AML-193 (cell line): ENCODE results near the gene TSPAN8.
"Not testable (repeated sequence)": the region's sequence is repeated elsewhere in the genome, so short reads cannot be mapped to it uniquely, and the experiment has no call there.

ENCODE experiments used
- DNase-seq, 2 experiments: peaks; one replicate each; lab custom pipeline; 2025; lab: John Stamatoyannopoulos, UW

Gene TSPAN8

GRCh38 chr12:71129364-71129763 lies 28.4 kb downstream of the TSPAN8 start:
- no peak for DNase-seq

GRCh38 chr12:71128191-71128788 lies 29.5 kb downstream of the TSPAN8 start:
- no peak for DNase-seq

GRCh38 chr12:71125949-71126348 lies 31.9 kb downstream of the TSPAN8 start:
- no peak for DNase-seq

- no peak for DNase-seq
These were observed 32.3 kb downstream of the TSPAN8 start for GRCh38 chr12:71125515-71125914.

GRCh38 chr12:71124835-71125460 lies 32.9 kb downstream of the TSPAN8 start:
- no peak for DNase-seq

- not testable (repeated sequence) for DNase-seq
These were observed 44.7 kb downstream of the TSPAN8 start for GRCh38 chr12:71113148-71113547.

- DNase-seq = no peak
These were observed 48.0 kb downstream of the TSPAN8 start for GRCh38 chr12:71109834-71110233.

GRCh38 chr12:71108355-71108754 lies 49.4 kb downstream of the TSPAN8 start:
- no peak for DNase-seq

- DNase-seq = no peak
These were observed 49.9 kb downstream of the TSPAN8 start for GRCh38 chr12:71107936-71108335.

- no peak for DNase-seq
These were observed 51.8 kb downstream of the TSPAN8 start for GRCh38 chr12:71105956-71106355.

- no peak for DNase-seq
These were observed 65.5 kb downstream of the TSPAN8 start for GRCh38 chr12:71092290-71092689.

GRCh38 chr12:71090971-71091370 lies 66.8 kb downstream of the TSPAN8 start:
- DNase-seq = no peak

- no peak for DNase-seq
These were observed 72.2 kb downstream of the TSPAN8 start for GRCh38 chr12:71085575-71085974.

- no peak for DNase-seq
These were observed 82.1 kb downstream of the TSPAN8 start for GRCh38 chr12:71075743-71076142.
